GM18511 (cell line): Measurements from ENCODE around the gene LRRC55.

ENCODE experiments used
- ATAC-seq: cut with Tn5 transposase; IDR thresholded peaks from one replicate; pipeline ENCODE4 v1.9.1; 2021; ENCODE audit warnings: mild to moderate bottlenecking, moderate library complexity; ENCODE audit not compliant: unreplicated experiment

LRRC55 gene

DNA sequence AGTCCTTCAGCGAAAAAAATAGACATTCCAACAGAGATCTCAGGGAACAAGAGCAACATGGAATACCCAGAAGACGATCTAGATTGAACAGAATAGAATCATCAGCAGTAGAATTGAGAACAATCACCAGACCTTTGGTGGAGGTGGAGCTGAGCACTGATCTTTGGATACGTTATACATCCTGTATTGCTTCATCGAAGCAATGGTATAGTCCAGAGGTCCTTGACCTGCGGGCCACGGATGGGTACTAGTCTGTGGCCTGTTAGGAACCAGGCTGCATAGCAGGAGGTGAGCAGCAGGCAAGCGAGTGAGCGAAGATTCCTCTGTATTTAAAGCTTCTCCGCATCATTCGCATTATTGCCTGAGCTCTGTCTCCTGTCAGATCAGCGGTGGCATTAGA, 17.6 kb downstream of the LRRC55 start:
- ATAC-seq, result no peak

DNA sequence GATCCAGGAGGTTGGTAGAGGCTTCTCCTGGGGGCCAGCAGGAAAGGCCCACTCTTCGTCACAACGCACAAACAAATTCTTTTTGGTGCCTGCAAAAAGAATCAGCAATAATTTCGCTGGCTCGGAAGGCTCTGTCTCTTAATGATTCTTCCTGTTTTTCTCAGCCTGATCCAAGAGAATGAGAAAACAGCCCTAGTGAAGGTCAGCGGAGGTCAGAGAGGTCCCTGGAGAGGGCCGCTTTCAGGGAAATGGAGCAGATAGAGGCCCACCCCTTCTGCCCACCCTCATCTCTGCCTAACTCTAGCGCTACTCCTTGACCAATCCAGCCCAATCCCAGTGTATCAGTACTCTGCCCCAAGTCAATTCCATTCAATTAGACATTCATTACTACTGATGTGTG, 19.2 kb downstream of the LRRC55 start:
- ATAC-seq, result no peak

DNA sequence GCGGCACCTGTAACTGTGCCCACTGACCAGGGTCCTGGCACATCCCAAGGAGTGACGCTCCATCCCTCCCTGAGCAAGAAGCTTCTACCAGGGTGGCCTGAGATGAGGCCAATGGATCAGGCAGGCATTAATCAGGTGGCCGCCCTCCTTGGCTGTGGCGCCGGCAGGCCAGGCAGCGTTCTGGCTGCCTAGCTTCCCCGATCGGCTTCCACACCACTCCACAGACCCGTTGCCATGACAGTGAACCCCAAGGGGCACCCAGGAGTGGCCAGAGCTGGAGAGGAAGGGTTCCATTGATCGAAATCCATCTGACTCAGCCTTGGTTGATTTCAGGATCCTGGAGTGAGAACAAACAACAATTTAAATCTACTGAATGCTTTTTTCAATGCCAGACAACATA, 20.5 kb downstream of the LRRC55 start:
- ATAC-seq, result no peak

DNA sequence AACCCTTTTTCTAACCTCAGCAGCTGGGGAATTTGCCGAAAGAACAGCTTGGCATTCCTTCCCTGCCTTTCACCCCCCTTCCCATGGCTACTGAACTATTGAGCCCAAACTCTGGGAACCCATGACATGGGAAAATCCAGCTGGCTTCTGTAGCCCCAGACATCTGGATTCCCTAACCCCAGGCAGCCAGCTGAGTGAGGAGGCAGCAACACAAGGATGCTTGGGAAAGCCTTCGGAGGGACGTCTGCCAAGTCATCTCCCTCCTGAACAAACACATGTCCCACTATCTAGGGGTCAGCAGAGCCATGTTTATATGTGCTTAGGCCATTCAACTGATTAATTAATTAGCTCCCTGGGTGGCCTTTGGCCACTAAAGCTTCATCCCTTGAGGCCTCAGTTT, 21.6 kb downstream of the LRRC55 start:
- no peak for ATAC-seq

DNA sequence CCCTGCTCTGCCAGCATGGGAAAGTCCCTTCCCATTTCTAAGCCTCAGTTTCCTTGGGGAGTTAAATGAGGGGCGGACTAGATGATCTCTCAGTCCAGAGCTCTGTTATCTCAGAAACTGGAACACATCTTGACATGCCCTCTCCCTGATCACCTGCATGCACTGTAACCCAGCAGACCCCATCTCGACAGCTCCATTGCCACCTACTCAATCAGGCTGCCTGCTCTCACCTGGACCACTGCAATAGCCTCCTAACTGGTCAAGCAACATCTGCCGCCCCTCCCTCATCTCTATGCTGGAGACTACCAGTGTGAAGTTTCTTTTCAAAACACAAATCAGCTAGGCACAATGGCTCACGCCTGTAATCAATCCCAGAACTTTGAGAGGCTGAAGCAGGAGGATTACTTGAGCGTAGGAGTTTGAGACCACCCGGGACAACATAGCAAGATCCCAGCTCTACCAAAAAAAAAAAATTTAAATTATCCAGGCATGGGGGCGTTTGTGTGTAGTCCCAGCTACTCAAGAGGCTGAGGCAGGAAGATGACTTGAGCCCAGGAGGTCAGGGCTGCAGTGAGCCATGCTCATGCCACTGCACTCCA, 22.2 kb downstream of the LRRC55 start:
- no peak for ATAC-seq

DNA sequence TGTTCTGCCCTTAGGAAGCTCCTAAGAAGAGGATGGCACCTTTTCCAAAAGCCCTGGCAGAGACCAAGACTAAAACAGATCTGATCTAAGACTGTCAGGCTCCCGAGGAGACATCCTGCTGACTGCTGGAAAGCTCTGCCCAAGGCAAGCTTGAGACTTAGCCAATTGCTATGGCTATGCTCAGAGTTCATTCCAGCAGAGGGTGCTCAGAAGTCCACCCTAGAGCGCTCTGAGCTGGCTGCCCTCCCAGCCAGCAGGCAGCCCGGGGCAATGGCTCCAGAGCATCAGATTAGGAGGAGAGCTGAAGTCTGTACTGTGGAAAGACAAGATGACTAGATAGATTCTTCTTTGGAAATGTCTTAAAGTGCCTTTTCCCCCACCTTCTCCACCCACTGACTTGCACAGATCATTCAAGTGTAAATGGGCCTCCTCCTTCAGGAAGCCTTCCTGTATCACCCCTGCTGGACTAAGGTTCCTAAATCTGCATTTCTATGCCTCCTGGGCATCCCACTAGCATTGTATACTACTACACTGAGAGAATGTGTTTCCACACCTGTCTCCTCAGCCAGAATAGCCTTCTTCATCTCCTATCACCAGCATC, 23.4 kb downstream of the LRRC55 start:
- ATAC-seq, result no peak

DNA sequence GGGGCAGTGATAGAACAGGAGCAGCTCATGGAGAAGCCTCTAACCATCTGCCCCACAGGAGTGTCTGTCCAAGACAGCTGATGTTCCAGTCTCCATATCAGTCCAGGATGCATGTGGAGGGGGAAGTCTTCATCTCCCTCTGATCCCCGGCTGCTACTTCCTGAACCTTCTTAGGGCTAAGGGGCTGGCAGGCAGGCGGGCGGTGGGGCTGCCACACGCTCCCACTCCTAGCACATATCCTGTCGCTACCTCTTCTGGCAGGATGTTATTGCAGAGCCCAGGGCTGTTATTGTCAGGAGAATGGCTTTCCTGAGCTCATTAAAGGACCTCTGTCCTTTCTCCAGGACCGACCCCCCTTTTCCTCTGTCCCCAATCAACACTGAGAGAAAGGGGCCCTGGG, 25.4 kb downstream of the LRRC55 start:
- no peak for ATAC-seq

DNA sequence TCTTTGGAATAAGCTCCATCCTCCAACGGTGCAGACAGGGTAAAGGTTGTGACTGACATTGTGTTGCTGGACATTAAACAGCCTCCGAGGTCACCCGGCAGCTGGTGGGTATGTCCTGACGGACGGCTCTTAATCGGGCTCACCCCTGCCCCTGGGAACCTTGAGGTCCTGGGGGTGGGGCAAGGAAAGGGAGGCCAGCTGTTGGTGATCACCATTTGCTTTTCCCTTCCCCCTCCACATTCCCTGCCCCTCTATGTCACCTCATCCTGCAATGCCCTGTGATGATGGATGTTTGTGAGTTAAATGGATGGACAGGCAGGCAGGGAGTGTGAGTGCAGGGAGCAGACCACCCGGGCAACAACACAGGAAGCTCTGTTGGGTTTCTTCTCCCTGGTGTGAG, 29.0 kb downstream of the LRRC55 start:
- no peak for ATAC-seq

DNA sequence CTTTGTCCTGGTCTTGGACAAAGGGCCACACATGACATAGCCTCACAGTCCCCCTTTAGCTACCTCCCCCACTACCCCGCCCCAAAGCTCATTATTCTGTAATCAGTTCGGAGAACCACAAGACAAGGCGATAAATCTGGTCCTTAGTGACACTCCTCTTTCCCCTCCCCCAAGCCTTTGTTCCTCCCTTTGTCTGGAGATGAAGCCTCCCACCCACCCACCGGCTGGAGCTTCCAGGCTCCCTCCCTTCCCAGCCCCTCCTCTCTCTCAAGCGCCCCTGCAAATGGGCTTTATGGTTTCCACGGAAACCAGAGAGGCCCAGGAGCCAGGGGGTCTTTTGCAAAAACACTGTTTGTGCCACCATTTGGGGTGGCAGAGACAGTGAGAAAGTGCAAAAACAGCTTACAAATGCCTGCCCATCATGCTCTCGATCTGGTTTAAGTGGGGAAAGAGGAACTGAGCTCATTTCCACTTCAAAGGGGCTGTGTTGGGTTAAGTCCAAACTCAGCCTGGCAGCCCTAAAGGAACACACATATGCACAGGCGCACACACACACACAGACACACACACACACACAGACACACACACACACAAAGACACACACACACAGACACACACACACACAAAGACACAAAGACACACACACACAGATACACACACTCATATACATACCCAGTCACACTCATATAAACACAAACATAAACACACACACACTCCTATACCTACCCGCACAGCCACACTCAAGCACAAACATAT, 31.8 kb downstream of the LRRC55 start:
- no peak for ATAC-seq

DNA sequence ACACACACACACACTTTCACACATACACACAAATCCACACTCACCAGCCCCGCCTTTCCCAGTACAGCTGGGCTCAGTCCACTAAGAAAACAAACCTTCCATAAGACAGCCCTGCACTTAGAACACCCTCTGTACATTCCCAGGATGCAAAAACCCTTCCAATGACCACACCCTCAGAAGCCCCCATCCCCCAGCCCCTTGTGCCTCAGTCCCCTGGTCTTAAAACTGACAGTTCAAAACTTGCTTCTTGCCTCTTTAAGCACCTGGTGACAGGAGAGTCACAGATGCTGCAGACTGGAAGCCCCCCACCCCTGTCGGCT, 32.3 kb downstream of the LRRC55 start:
- ATAC-seq, result no peak

DNA sequence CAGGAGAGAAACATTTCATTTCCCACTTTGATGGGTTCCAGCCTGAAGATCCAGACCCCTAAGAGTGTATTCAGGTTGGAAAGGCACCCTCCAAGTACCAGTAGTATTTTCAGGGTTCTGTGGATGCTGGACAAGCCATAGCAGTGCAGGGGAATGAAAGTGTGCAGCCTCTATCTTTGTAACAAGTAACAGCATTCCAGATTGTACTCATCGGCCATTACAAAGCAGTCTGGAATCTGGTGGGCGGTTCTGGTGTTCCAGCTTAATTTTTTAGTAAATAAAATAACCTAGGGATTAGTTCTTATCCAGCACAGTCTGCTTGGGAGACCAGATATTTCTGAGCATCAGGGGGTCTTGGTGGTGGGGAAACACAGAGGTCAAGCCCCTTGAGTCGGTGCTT, 32.7 kb downstream of the LRRC55 start:
- no peak for ATAC-seq

DNA sequence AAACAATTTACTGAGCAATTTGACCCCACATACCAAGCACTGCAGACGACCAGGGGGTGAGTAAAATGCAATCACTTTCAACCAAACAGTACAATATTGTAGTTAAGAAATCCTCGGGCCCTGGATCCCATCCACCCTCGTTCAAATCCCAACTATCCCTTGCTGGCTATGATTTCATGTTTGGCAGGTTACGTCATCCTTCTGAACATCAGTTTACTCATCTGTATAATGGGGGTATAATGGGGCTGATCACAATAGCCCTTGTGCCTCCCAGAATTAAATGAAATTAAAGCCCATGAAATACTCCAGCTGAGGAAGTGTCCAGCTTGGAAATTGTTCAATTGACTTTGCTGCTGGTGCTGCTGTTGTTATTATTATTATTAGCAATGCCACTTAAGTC, 34.7 kb downstream of the LRRC55 start:
- no peak for ATAC-seq

DNA sequence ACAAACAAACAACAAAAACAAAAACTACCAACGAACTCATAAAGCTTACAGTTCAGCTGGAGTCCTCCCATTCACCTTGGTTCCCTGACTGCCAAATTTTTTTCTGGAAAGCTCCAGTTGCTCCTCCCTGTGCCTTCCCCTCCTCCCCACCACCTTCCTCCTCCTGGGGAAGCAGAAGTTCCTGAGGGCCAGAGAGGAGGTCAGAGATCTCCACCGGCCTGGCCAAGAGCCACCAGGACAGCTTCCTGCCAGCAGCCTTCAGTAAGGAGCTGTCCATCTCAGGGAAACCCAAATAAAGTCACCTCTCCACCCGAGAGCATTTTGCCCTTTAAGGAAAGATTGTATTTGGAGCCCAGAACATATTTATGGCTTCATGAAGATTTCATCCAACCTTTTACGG, 35.3 kb downstream of the LRRC55 start:
- ATAC-seq, result no peak

DNA sequence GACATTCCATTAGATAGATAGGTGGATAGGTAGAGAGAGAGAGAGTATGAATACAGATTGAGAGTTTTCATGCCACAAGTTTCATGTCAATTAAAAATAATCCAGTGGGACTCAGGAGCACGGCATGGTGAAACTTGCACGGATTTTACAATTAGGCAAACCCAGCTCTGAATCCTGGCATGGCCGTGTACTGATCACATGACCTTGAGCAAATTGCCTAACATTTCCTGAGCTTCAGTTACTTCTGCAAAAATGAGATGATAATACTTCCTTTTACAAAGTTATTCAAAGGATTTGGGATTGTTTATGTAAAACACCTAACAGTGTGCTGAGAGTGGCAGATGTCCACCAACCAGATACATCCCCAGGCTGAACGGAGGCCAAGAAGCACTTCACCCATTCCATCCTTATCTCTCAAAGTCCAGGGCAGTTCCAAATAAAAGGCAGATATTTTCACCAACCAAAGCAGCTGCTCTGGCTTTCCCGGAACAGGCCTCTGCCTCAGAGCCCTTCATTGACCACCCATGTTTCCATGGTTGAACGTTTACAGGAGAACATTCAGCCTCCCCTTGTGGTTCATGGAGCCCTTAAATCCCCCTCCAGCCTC, 37.4 kb downstream of the LRRC55 start:
- no peak for ATAC-seq

DNA sequence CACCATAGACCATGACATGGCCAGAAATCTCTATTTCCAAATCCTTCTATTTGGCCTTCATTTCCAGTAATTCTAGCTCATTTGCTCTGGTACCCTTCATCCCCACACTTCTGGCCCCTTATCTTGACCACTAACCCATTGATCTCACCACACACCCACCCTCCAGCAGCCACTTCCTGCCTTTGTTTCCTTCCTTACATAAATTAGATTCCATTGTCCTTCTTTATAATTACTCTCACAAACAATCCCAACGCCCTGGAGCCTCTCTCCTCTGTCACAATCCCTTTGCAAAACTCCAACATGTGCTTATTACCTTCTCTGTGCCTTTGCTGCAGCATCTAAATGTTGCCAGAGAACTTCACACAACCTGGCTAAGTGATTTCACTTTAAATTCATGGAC, 40.5 kb downstream of the LRRC55 start:
- no peak for ATAC-seq

DNA sequence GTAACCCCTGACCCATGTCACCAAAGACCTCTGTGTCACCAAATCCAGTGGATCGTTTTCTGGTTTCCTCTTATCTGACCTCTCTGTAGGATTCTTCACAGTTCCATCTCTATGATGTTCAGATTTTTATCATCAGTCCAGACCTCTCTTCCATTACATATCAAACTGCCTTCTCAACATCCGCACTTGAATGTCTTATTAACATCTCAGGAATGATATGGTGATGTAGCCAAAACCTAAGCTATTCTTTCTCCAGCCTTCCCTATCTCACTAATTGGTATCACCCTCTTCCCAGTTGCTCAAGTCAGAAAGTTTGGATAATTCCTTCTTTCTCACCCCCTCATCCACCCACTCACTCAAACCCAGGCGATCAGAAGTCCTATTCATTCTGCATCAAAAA, 41.8 kb downstream of the LRRC55 start:
- ATAC-seq, result no peak

DNA sequence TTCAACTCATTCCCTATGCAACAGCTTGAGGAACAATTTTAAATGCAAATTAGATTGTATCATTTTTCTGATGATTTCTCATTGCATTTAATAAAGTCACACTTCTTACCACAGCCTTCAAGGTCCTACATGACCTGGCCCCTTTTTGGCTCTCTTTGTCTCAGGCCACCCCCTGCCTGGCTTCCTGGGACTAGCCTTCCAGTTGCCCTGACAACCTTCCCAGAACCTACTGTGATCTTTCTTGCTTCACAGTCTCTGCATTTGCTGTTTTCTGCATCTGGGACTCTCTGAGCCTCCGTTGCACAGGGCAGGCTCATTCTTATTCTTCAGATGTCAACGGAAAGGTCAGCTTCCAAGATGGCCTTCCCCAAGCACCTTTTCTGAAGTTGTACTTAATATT, 42.4 kb downstream of the LRRC55 start:
- no peak for ATAC-seq

DNA sequence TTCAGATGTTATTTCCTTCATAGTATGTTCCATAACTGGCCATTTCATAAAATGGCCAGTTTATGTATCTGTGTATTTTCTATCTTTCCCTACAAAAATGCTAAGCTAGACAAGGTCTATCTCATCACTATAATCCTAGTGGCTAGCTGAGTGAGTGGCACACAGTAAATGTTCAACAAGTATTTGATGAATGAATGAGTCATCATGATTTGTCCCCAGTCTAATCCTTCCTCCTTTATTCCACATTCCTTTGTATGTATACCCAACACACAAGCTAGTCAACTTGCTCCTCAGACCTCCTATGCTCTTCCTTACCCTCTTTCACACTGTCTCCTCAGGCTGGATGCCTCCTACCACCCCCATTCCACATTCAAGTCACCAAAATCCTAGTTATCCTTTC, 42.8 kb downstream of the LRRC55 start:
- no peak for ATAC-seq

DNA sequence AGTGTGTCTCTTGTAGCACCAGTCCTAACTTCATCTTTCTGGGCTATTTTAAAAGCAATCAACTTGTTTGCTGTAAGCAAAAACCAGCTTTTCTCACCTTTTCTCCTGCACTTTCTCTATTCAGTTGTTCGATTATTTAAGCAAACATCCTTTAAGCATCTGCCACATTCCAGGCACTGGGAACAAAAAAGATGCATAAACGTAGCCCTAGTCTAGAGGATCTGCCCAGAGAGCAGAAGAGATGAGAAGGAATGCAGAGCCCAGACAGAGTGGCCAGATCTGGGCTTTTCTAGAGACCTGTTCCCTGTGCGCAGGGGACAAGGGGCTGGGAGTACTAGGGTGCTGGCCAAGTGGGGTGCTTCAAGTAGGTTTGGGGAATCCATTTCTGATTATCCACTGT, 46.8 kb downstream of the LRRC55 start:
- ATAC-seq, result no peak

DNA sequence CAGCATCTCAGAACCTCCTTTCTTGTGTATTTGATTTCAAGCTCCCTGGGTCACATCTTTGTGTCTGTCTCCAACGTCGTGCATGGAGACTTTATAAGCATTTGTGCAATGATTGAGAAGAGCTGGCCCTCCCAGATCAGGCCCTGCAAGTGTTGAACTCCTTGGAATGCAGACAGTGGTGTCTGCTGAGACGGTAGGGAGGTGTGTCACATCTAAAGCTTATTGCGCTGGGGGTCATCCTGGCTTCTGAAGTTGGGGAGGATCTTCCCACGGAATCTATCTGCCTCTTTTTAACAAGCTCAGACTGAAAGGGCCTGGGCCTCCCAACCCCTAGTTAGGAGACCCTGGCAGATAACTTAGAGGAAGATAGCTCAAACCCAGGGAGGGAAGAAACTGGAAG, 48.6 kb downstream of the LRRC55 start:
- ATAC-seq, result no peak

DNA sequence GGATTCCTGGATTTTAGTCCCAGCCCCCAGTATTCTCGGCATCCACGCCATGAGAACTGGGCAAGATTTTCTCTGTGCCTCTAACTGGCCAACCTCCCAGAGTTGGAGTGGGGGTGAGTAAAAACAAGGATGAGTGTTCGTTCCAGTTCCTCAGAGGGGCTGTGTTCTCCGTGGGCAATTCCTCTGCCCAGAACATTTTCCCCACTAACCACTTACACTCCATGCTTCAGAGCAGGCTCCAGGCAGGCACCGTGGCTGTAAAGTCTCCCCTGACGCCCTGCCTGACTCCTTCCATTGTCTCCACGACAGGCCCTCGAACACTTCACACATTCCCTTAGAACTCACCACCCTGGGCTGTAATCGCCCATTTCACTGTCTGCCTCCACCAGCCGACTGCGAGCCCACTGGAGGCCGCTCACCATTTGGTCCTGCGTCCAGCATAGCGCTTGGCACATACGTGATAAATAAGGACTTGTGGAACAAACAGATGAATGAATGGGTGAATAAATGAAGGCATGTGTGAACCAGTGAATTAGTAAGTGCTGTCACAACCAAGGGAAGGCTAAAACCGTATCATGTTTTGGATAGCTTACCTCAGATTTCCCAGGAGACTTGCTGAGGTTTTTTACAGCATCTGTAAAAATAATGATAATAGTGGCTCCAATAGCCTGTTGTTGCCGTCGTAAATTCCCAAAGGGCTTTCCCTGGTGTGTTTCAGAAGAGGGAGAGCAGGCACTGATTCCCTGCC, 49.2 kb downstream of the LRRC55 start:
- ATAC-seq, result no peak
